Cardiac septum (tissue), 1 donor: Measurements from ENCODE around the gene SLAMF1. TPM values are rescaled to one million over a fixed set of nuclear protein-coding genes. Genes with fewer than 3 reads are reported as not detected.
"Not testable (repeated sequence)": the region's sequence is repeated elsewhere in the genome, so short reads cannot be mapped to it uniquely, and the experiment has no call there.

Source experiments
- DNase-seq: peaks from one replicate; pipeline ENCODE4 v3.0.0-alpha.2; 2020; ENCODE audit warnings: low spot score
- intact Hi-C: fragments of 100-400 bp; cut with DNase I; formaldehyde crosslinking; loops from one replicate; pipeline ENCODE4 v1.14.0; 2022
- total RNA-seq: library from RNA; stranded (reverse); fragmentation: NEBNext Ultra II Directional; extraction: Animal tissue kit (Norgen Biotek cat#: 25700); gene quantifications from one replicate; pipeline ENCODE4 v1.2.1, GENCODE V29; 2021
- donor health status: DM: no; HTN: no; CAD: no.

SLAMF1 gene
- total RNA-seq, 1 donor from 2014 or later, result 1.0 TPM

- intact Hi-C loops, result no loop called here
- no peak for DNase-seq
Measured at GRCh38 chr1:160576884-160577283, 70.0 kb downstream of the SLAMF1 start.

- intact Hi-C loops, result no loop called here
- DNase-seq, result no peak
Measured at GRCh38 chr1:160576390-160576789, 70.5 kb downstream of the SLAMF1 start.

- intact Hi-C loops, result no loop called here
- DNase-seq, result no peak
Measured at GRCh38 chr1:160575112-160575664, 71.7 kb downstream of the SLAMF1 start.

- intact Hi-C loops, result no loop called here
Measured at GRCh38 chr1:160570840-160571239, 76.0 kb downstream of the SLAMF1 start.

GRCh38 chr1:160569806-160570205 lies 77.0 kb downstream of the SLAMF1 start:
- intact Hi-C loops, result no loop called here
- DNase-seq, result no peak

More at GRCh38 chr1:160570840-160571239, 76.0 kb downstream of the SLAMF1 start:
- DNase-seq, result no peak

- intact Hi-C loops, result no loop called here
- no peak for DNase-seq
Measured at GRCh38 chr1:160567858-160568682, 78.8 kb downstream of the SLAMF1 start.

- DNase-seq, result no peak
- intact Hi-C loops, result no loop called here
Measured at GRCh38 chr1:160567341-160567740, 79.5 kb downstream of the SLAMF1 start.

- intact Hi-C loops, result no loop called here
- no peak for DNase-seq
Measured at GRCh38 chr1:160565564-160565963, 81.3 kb downstream of the SLAMF1 start.

- DNase-seq, intact Hi-C loops: not testable (repeated sequence)
Measured at GRCh38 chr1:160563230-160563629, 83.6 kb downstream of the SLAMF1 start.

- intact Hi-C loops, DNase-seq: not testable (repeated sequence)
Measured at GRCh38 chr1:160562745-160563144, 84.1 kb downstream of the SLAMF1 start.

GRCh38 chr1:160560806-160561205 lies 86.0 kb downstream of the SLAMF1 start:
- intact Hi-C loops, result no loop called here
- no peak for DNase-seq

- intact Hi-C loops, result no loop called here
- no peak for DNase-seq
Measured at GRCh38 chr1:160560045-160560705, 86.7 kb downstream of the SLAMF1 start.

- intact Hi-C loops, result not testable (repeated sequence)
Measured at GRCh38 chr1:160559437-160559836, 87.4 kb downstream of the SLAMF1 start.

GRCh38 chr1:160558660-160559380 lies 88.0 kb downstream of the SLAMF1 start:
- intact Hi-C loops, result no loop called here

More at GRCh38 chr1:160559437-160559836, 87.4 kb downstream of the SLAMF1 start:
- DNase-seq, result not testable (repeated sequence)

More at GRCh38 chr1:160558660-160559380, 88.0 kb downstream of the SLAMF1 start:
- no peak for DNase-seq

Other genes with a start within 250 kb of the SLAMF1 start
- 1.4 TPM for gene VANGL2, start 246.5 kb downstream of the SLAMF1 start, total RNA-seq
- 0.13 TPM for gene SLAMF6, start 123.8 kb downstream of the SLAMF1 start, total RNA-seq
- 2.4 TPM for gene CD84, start 67.5 kb downstream of the SLAMF1 start, total RNA-seq
- gene CD48, start 64.8 kb upstream of the SLAMF1 start, total RNA-seq, result 1.00 TPM
- gene SLAMF7, start 92.2 kb upstream of the SLAMF1 start, total RNA-seq, result 1.2 TPM
- gene LY9, start 149.1 kb upstream of the SLAMF1 start, total RNA-seq, result 0.16 TPM
- gene CD244, start 215.8 kb upstream of the SLAMF1 start, total RNA-seq, result 0.24 TPM
- 0.27 TPM for gene ITLN1, start 238.1 kb upstream of the SLAMF1 start, total RNA-seq